Measurements from ENCODE around the gene RNGTT. TPM values are rescaled to one million over a fixed set of nuclear protein-coding genes. Genes with fewer than 3 reads are reported as not detected.
"Not testable (repeated sequence)": the region's sequence is repeated elsewhere in the genome, so short reads cannot be mapped to it uniquely, and the experiment has no call there.

The RNGTT gene
- total and polyA plus RNA-seq, 2 experiments from 2014 or later, result 9.2 to 21.5 TPM

GRCh38 chr6:88982720-88983119, 19.3 kb upstream of the RNGTT start:
- H3K27me3 ChIP-seq (replicated peaks; ENCODE audit: insufficient read depth), result peaks cover 16% of the 10 kb centered on the region; the same call in 1 of the 2 replicates
- peak; percentile 95 for DNase-seq
- H3K4me2 ChIP-seq (ENCODE audit: unreplicated experiment), result peak overlapping the region; percentile 53
- H3F3A ChIP-seq (ENCODE audit: insufficient read depth), result no peaks in the 10 kb centered on the region
- H3K4me1 ChIP-seq (ENCODE audit: insufficient read depth), result no peaks in the 10 kb centered on the region; the same call in 1 of the 2 replicates
- no peaks in the 10 kb centered on the region for H4K20me1 ChIP-seq (ENCODE audit: insufficient read depth)
- H3K9ac ChIP-seq, result no peak overlapping the region
- H3K36me3 ChIP-seq (ENCODE audit: low read depth), result no peaks in the 10 kb centered on the region
- H3K4me3 ChIP-seq, result peak overlapping the region; percentile 28; the same call in 1 of the 2 replicates
- H3K79me2 ChIP-seq (ENCODE audit: insufficient read depth), result no peaks in the 10 kb centered on the region
- no peaks in the 10 kb centered on the region for H3K9me3 ChIP-seq (ENCODE audit: low read depth)
- TF ChIP-seq EZH2phosphoT487 (IDR thresholded peaks at IDR 0.05; ENCODE audit: insufficient read depth, low read depth) (no peak), EZH2 (IDR thresholded peaks at IDR 0.05; ENCODE audit: insufficient read depth, poor library complexity, severe bottlenecking) (no peak)
- H3K27ac ChIP-seq, result no peak overlapping the region
- no peaks in the 10 kb centered on the region for H3K9me2 ChIP-seq (ENCODE audit: insufficient read depth)
- in situ Hi-C loops (cut with MboI), result loop anchor here (10.0 to 25.0 kb wide), 2 partner anchors 262 to 380 kb away; partner anchors contain the start of gene UBE2J1
- no peak overlapping the region for H2AFZ ChIP-seq
- WGBS, 2 experiments (ENCODE audit: low coverage in 1 of 2, low lambda C conversion rate in 2 of 2, missing lambda C conversion rate in 2 of 2), result 0% methylated on average over 2 of the region's 2 CpGs

GRCh38 chr6:88975369-88975768, 12.0 kb upstream of the RNGTT start:
- WGBS, 2 experiments (ENCODE audit: low coverage in 1 of 2, low lambda C conversion rate in 2 of 2, missing lambda C conversion rate in 2 of 2), result 36 to 52% methylated on average over 3 of the region's 3 CpGs
- in situ Hi-C loops (cut with MboI), result loop anchor here (25.0 kb wide), 1 partner anchor 387 kb away; the partner anchor contains the start of gene UBE2J1
- no peak for DNase-seq
- no peak overlapping the region for H3K27ac ChIP-seq
- no peak overlapping the region for H2AFZ ChIP-seq
- no peaks in the 10 kb centered on the region for H3K79me2 ChIP-seq (ENCODE audit: insufficient read depth)
- TF ChIP-seq EZH2 (IDR thresholded peaks at IDR 0.05; ENCODE audit: insufficient read depth, poor library complexity, severe bottlenecking), result no peak
- TF ChIP-seq EZH2phosphoT487 (IDR thresholded peaks at IDR 0.05; ENCODE audit: insufficient read depth, low read depth), result no peak
- no peaks in the 10 kb centered on the region for H3F3A ChIP-seq (ENCODE audit: insufficient read depth)
- H4K20me1 ChIP-seq (ENCODE audit: insufficient read depth), result no peaks in the 10 kb centered on the region
- H3K36me3 ChIP-seq (ENCODE audit: low read depth), result no peaks in the 10 kb centered on the region
- H3K4me2 ChIP-seq (ENCODE audit: unreplicated experiment), result no peak overlapping the region
- no peaks in the 10 kb centered on the region for H3K9me3 ChIP-seq (ENCODE audit: low read depth)
- H3K4me3 ChIP-seq, result no peak overlapping the region
- no peaks in the 10 kb centered on the region for H3K9me2 ChIP-seq (ENCODE audit: insufficient read depth)
- peaks cover 10% of the 10 kb centered on the region; the same call in 1 of the 2 replicates for H3K27me3 ChIP-seq (replicated peaks; ENCODE audit: insufficient read depth)
- no peak overlapping the region for H3K9ac ChIP-seq
- H3K4me1 ChIP-seq (ENCODE audit: insufficient read depth), result no peaks in the 10 kb centered on the region

- Histone ChIP-seq H3K27ac (no peak overlapping the region), H3K9ac (no peak overlapping the region), H3K4me3 (no peak overlapping the region), H3K27me3 (replicated peaks; ENCODE audit: insufficient read depth) (no peaks in the 10 kb centered on the region), H3K79me2 (ENCODE audit: insufficient read depth) (no peaks in the 10 kb centered on the region), H3K4me1 (ENCODE audit: insufficient read depth) (no peaks in the 10 kb centered on the region), H3K9me2 (ENCODE audit: insufficient read depth) (no peaks in the 10 kb centered on the region), H4K20me1 (ENCODE audit: insufficient read depth) (no peaks in the 10 kb centered on the region), H3F3A (ENCODE audit: insufficient read depth) (no peaks in the 10 kb centered on the region), H3K4me2 (ENCODE audit: unreplicated experiment) (no peak overlapping the region), H3K36me3 (ENCODE audit: low read depth) (no peaks in the 10 kb centered on the region), H2AFZ (no peak overlapping the region), H3K9me3 (ENCODE audit: low read depth) (peaks cover 1% of the 10 kb centered on the region)
- in situ Hi-C loops (cut with MboI), result no loop called here
- TF ChIP-seq EZH2phosphoT487 (IDR thresholded peaks at IDR 0.05; ENCODE audit: insufficient read depth, low read depth) (no peak), EZH2 (IDR thresholded peaks at IDR 0.05; ENCODE audit: insufficient read depth, poor library complexity, severe bottlenecking) (no peak)
- no peak for DNase-seq
- 46 to 50% methylated on average over 6 of the region's 6 CpGs for WGBS, 2 experiments (ENCODE audit: low coverage in 1 of 2, low lambda C conversion rate in 2 of 2, missing lambda C conversion rate in 2 of 2)
Observed at GRCh38 chr6:88972504-88973423, 9.3 kb upstream of the RNGTT start.

- Histone ChIP-seq H3K27ac (no peak overlapping the region), H3K79me2 (ENCODE audit: insufficient read depth) (no peaks in the 10 kb centered on the region), H3F3A (ENCODE audit: insufficient read depth) (no peaks in the 10 kb centered on the region), H3K27me3 (replicated peaks; ENCODE audit: insufficient read depth) (no peaks in the 10 kb centered on the region), H3K36me3 (ENCODE audit: low read depth) (no peaks in the 10 kb centered on the region), H2AFZ (no peak overlapping the region), H3K4me3 (no peak overlapping the region), H3K9me2 (ENCODE audit: insufficient read depth) (no peaks in the 10 kb centered on the region), H3K4me2 (ENCODE audit: unreplicated experiment) (no peak overlapping the region), H3K9ac (no peak overlapping the region), H3K4me1 (ENCODE audit: insufficient read depth) (no peaks in the 10 kb centered on the region), H3K9me3 (ENCODE audit: low read depth) (peaks cover 4% of the 10 kb centered on the region), H4K20me1 (ENCODE audit: insufficient read depth) (no peaks in the 10 kb centered on the region)
- no peak for TF ChIP-seq EZH2 (IDR thresholded peaks at IDR 0.05; ENCODE audit: insufficient read depth, poor library complexity, severe bottlenecking)
- TF ChIP-seq EZH2phosphoT487 (IDR thresholded peaks at IDR 0.05; ENCODE audit: insufficient read depth, low read depth), result no peak
- DNase-seq, result no peak
- in situ Hi-C loops (cut with MboI), result no loop called here
- 92 to 95% methylated on average over 2 of the region's 2 CpGs for WGBS, 2 experiments (ENCODE audit: low coverage in 1 of 2, low lambda C conversion rate in 2 of 2, missing lambda C conversion rate in 2 of 2)
Observed at GRCh38 chr6:88970301-88970700, 6.9 kb upstream of the RNGTT start.

- H3K9me2 ChIP-seq (ENCODE audit: insufficient read depth); H3K27me3 ChIP-seq (replicated peaks; ENCODE audit: insufficient read depth); H3K4me3 ChIP-seq; H3K27ac ChIP-seq; in situ Hi-C loops (cut with MboI); H3F3A ChIP-seq (ENCODE audit: insufficient read depth); H3K9ac ChIP-seq; H3K4me1 ChIP-seq (ENCODE audit: insufficient read depth); H3K36me3 ChIP-seq (ENCODE audit: low read depth); H4K20me1 ChIP-seq (ENCODE audit: insufficient read depth); H3K79me2 ChIP-seq (ENCODE audit: insufficient read depth); H3K4me2 ChIP-seq (ENCODE audit: unreplicated experiment); H2AFZ ChIP-seq; H3K9me3 ChIP-seq (ENCODE audit: low read depth); DNase-seq: not testable (repeated sequence)
- 63 to 64% methylated on average over 2 of the region's 2 CpGs for whole genome bisulfite sequencing, 2 experiments (ENCODE audit: low coverage in 1 of 2, low lambda C conversion rate in 2 of 2, missing lambda C conversion rate in 2 of 2)
Observed at GRCh38 chr6:88969255-88969654, 5.8 kb upstream of the RNGTT start.
